K562 (cell line): ENCODE measurements around the gene ZDHHC24. TPM values are rescaled to one million over a fixed set of nuclear protein-coding genes. Genes with fewer than 3 reads are reported as not detected.

ENCODE experiments used
- ATAC-seq: fragments of 200-7000 bp; cut with Tn5 transposase; 3 replicates; pipeline ENCODE4 v1.9.1; 2020; ENCODE audit warnings: moderate library complexity
- BruUV-seq: library from RNA; stranded (reverse); fragments of 400-500 nt; replicated peaks from 2 replicates; lab custom pipeline; 2021; lab: Mats Ljungman, UMichigan
- CTCF ChIA-PET: fragments of 300-600 bp; formaldehyde crosslinking; extraction: SDS; loops from one replicate; lab custom pipeline; 2021; ENCODE audit warnings: low intra/inter-chr PET ratio; lab: Yijun Ruan, JAX
- POLR2A ChIA-PET: fragments of 300-600, 350-650 bp; sonication (Branson Sonifier 250); formaldehyde crosslinking; extraction: SDS; loops from one replicate; lab custom pipeline; 2021; ENCODE audit warnings: antibody characterized with exemption, inconsistent platforms; lab: Yijun Ruan, JAX
- DNase-seq, 4 experiments: peaks; one replicate each; pipeline versions ENCODE4 v3.0.0 to v3.0.0-alpha.2; 2011 to 2018; ENCODE audit warnings: low spot score in 3 of 4, mixed read lengths in 3 of 4; ENCODE audit errors: extremely low read depth in 1 of 4
- FAIRE-seq: peaks from 2 replicates; lab custom pipeline; 2011; peaks lifted over from hg19 to GRCh38; lab: Jason Lieb, UNC
- H2AFZ ChIP-seq: 2 replicates; pipeline ENCODE4 v1.6.0; 2011; ENCODE audit warnings: low read depth, low read length, control low read depth, inconsistent platforms
- H3K27ac ChIP-seq: fragments of 200-600 bp; 3 replicates; pipeline ENCODE4 v1.8.0; 2011; ENCODE audit warnings: low read depth, mild to moderate bottlenecking, control low read depth, inconsistent platforms, low read length, moderate library complexity, mixed read lengths; ENCODE audit errors: extremely low read depth
- H3K27me3 ChIP-seq, 2 experiments: fragments of 300-600 bp in 1 of 2; 2 replicates in 1 of 2; 3 replicates in 1 of 2; pipeline versions ENCODE4 v1.6.0 to v1.8.0; 2011; ENCODE audit warnings: inconsistent platforms in 2 of 2, low read length in 2 of 2, mild to moderate bottlenecking in 1 of 2, mixed read lengths in 1 of 2, moderate library complexity in 1 of 2; ENCODE audit not compliant: control insufficient read depth in 2 of 2, insufficient read depth in 2 of 2
- H3K36me3 ChIP-seq: fragments of 300-600 bp; 3 replicates; pipeline ENCODE4 v1.8.0; 2011; ENCODE audit warnings: mild to moderate bottlenecking, low read length, inconsistent platforms; ENCODE audit not compliant: control insufficient read depth, insufficient read depth
- H3K4me1 ChIP-seq, 2 experiments: fragments of 200-600 bp in 1 of 2; replicated peaks in 1 of 2; 2 replicates in 1 of 2; 3 replicates in 1 of 2; pipeline versions ENCODE4 v1.5.1 to v1.8.0; 2011; ENCODE audit warnings: inconsistent platforms in 2 of 2, low read length in 2 of 2, mild to moderate bottlenecking in 1 of 2, mixed read lengths in 1 of 2, moderate library complexity in 1 of 2; ENCODE audit not compliant: control insufficient read depth in 2 of 2, insufficient read depth in 2 of 2
- H3K4me2 ChIP-seq: 2 replicates; pipeline ENCODE4 v1.6.1; 2011; ENCODE audit warnings: low read length, control low read depth, inconsistent platforms, mixed read lengths; ENCODE audit not compliant: insufficient read depth
- H3K4me3 ChIP-seq: fragments of 200-600 bp; sonication (generic), shearing (Covaris generic); 2 replicates; pipeline ENCODE4 v1.5.1; 2016; ENCODE audit warnings: control low read depth, inconsistent platforms
- H3K79me2 ChIP-seq: fragments of 200-600 bp; 3 replicates; pipeline ENCODE4 v1.8.0; 2011; ENCODE audit warnings: low read length, inconsistent platforms; ENCODE audit not compliant: control insufficient read depth, insufficient read depth
- H3K9ac ChIP-seq, 2 experiments: 2 replicates each; pipeline versions ENCODE4 v1.6.0 to v1.6.1; 2011; ENCODE audit warnings: low read depth in 2 of 2, low read length in 2 of 2, control low read depth in 1 of 2, inconsistent platforms in 1 of 2, mild to moderate bottlenecking in 1 of 2, mixed read lengths in 1 of 2; ENCODE audit not compliant: insufficient read depth in 1 of 2
- H3K9me1 ChIP-seq: one replicate; pipeline ENCODE4 v1.6.0; 2011; ENCODE audit warnings: inconsistent platforms, mild to moderate bottlenecking, low read length, moderate library complexity; ENCODE audit not compliant: control insufficient read depth, insufficient read depth
- H3K9me3 ChIP-seq: replicated peaks from 2 replicates; pipeline ENCODE4 v1.5.1; 2011; ENCODE audit warnings: low read depth, low read length, inconsistent platforms; ENCODE audit not compliant: control insufficient read depth, insufficient read depth
- H4K20me1 ChIP-seq: replicated peaks from 2 replicates; pipeline ENCODE4 v1.6.1; 2011; ENCODE audit warnings: low read length, inconsistent platforms, mixed read lengths; ENCODE audit not compliant: control insufficient read depth, insufficient read depth
- ATF6 ChIP-seq: sonication (generic); formaldehyde crosslinking; IDR thresholded peaks from 2 replicates; pipeline ENCODE4 v1.4.0; 2020; ENCODE audit warnings: mild to moderate bottlenecking, missing genetic modification reagents
- POLR2G ChIP-seq: fragments of 200-400 bp; formaldehyde crosslinking; IDR thresholded peaks from 2 replicates; pipeline ENCODE4 v1.6.1; 2017; ENCODE audit warnings: low read depth, mild to moderate bottlenecking, antibody characterized with exemption, low read length, moderate library complexity
- WGBS: fragments of 100-300 bp; shearing (Covaris generic); methylation state at CpG from one replicate; pipeline ENCODE4 v1.1.6; 2016; ENCODE audit warnings: low coverage, mixed read lengths; ENCODE audit not compliant: insufficient coverage; ENCODE audit errors: missing lambda C conversion rate; 5-methylcytosine and 5-hydroxymethylcytosine counted together
- in situ Hi-C: fragments of 300-500 bp; cut with MboI; formaldehyde crosslinking; loops from 4 replicates; pipeline ENCODE4 v1.15.0; 2018; ENCODE audit warnings: inconsistent platforms, mixed read lengths
- intact Hi-C: fragments of 100-400 bp; cut with micrococcal nuclease; formaldehyde crosslinking; loops from 2 replicates; pipeline ENCODE4 v1.14.2; 2022
- polyA plus RNA-seq, 8 experiments: library from polyadenylated mRNA; depleted of rRNA in 4 of 8; stranded (reverse) in 5 of 8; unstranded in 3 of 8; fragments of >200 nt; fragmentation: Nextera tagmentation in 2 of 8; fragmentation: Illumina TruSeq in 1 of 8; extraction: Ambion mirVana in 2 of 8; extraction: Trizol in 1 of 8; gene quantifications; 2 replicates each; pipeline versions ENCODE4 v1.2.1 to v1.2.3, GENCODE V29; 2011 to 2014; ENCODE audit warnings: inconsistent platforms in 1 of 8, missing spikeins in 1 of 8
- total RNA-seq, 7 experiments: library from RNA; depleted of rRNA in 6 of 7; stranded (reverse); fragments of >200 nt in 6 of 7; fragmentation: Illumina TruSeq in 2 of 7; extraction: Trizol in 2 of 7; gene quantifications; 2 replicates each; pipeline versions ENCODE4 v1.2.1 to v1.2.3, GENCODE V29; 2011 to 2021; ENCODE audit warnings: low replicate concordance in 1 of 7

Gene ZDHHC24
- total and polyA plus RNA-seq, 9 of the 15 experiments (the other 6 are each of a cell fraction or from before 2014, with no cell fraction given), result 0.45 to 11.2 (median 2.7) TPM

DNA sequence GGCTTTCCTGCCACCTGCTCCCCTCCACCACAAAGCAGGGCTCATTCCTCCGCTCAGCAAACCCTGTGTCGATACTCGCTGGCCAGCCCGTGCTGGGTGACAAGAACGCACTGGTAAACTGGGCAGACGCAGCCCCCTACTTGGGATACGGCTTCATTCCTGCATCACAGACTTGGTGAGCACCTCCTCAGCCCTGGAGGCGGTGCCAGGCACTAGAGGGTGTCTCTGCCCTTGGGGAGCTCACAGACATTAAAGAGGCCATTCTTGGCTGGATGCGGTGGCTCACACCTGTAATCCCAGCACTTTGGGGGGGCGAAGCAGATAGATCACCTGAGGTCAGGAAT lies 6.0 kb downstream of the ZDHHC24 start:
- Histone ChIP-seq H3K9ac (peak overlapping the region in 1 of 2 experiments; percentile 52; a peak in 2 of 4 replicates), H3K79me2 (no peaks in the 10 kb centered on the region), H3K4me2 (no peak overlapping the region), H3K36me3 (peaks cover 5% of the 10 kb centered on the region; the same call in 2 of the 3 replicates), H3K9me1 (no peaks in the 10 kb centered on the region), H3K9me3 (no peaks in the 10 kb centered on the region), H3K27me3 (no peaks in the 10 kb centered on the region), H2AFZ (no peak overlapping the region), H3K27ac (no peak overlapping the region), H3K4me3 (no peak overlapping the region), H4K20me1 (no peaks in the 10 kb centered on the region), H3K4me1 (peaks cover 0 to 12% of the 10 kb centered on the region in 2 experiments; a peak in 2 of 5 replicates)
- DNase-seq (no peak), ATAC-seq (no peak), FAIRE-seq (no peak)
- WGBS, result 75% methylated on average over 10 of the region's 10 CpGs
- intact Hi-C loops (no loop called here), in situ Hi-C loops (no loop called here)
- ChIA-PET POLR2A (interaction anchor here (0.6 kb wide), 1 partner anchor 159 kb away, joined by 3 read pairs; no protein-coding TSS in a partner anchor), CTCF (no interaction called here)
- no TSS peak for BruUV-seq
- TF ChIP-seq ATF6 (no peak), POLR2G (peak; percentile 11; the same call in 1 of the 2 replicates)
